OCI-LY1 (cell line): ENCODE results near the gene SFRP2.

Experiments
- CTCF ChIP-seq: fragments of 200-600 bp; sonication (generic), shearing (Covaris generic); IDR thresholded peaks from 2 replicates; pipeline ENCODE4 v1.5.1; 2017; ENCODE audit warnings: mild to moderate bottlenecking, antibody characterized with exemption, low read length, moderate library complexity, mixed read lengths
- EZH2 ChIP-seq: fragments of 200-600 bp; sonication (generic), shearing (Covaris generic); IDR thresholded peaks from 2 replicates; pipeline ENCODE4 v1.8.0; 2017; ENCODE audit warnings: borderline replicate concordance, mixed run types, mild to moderate bottlenecking, antibody characterized with exemption, low read length, moderate library complexity, mixed read lengths

- TF ChIP-seq CTCF (peak; percentile 86), EZH2 (no peak)
Observed at GRCh38 chr4:153750197-153750817, 38.6 kb downstream of the SFRP2 start.
